ENCODE data around the gene SCUBE2. TPM values are rescaled to one million over a fixed set of nuclear protein-coding genes. Genes with fewer than 3 reads are reported as not detected.

The SCUBE2 gene
- total RNA-seq, 1 donor from 2014 or later, result 1.5 TPM

DNA sequence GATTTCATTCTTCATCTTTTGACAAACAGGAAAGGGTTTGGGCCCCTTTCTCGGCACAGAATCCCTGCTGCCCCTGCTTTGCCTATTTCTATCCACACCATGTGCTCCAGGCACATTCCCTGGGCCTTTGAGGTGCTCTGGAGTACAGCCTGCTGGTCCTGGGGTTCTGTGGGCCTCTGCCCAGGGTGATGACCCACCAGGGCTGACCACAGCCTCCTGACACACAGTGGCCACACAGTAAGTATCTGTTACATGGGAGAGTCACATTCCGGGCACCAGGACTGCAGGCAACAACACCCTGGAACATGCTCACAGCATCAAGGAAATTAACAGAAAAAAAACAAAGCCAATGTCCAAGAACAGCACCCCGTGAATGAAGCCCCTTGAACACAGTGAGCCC lies 39.1 kb downstream of the SCUBE2 start:
- H3K4me3 Mint-ChIP-seq (ENCODE audit: unreplicated experiment), result no peak overlapping the region
- no peaks in the 10 kb centered on the region for H3K36me3 Mint-ChIP-seq (ENCODE audit: low read depth, unreplicated experiment)
- H3K4me3 ChIP-seq (ENCODE audit: insufficient read depth, low read depth, low read length), result no peak overlapping the region
- no peak overlapping the region for H3K27ac Mint-ChIP-seq (ENCODE audit: unreplicated experiment)
- H3K27ac ChIP-seq (ENCODE audit: low read depth, low read length), result no peak overlapping the region
- TF ChIP-seq CTCF (IDR thresholded peaks at IDR 0.05; ENCODE audit: insufficient read depth, low read depth, low read length) (no peak), EZH2 (IDR thresholded peaks at IDR 0.05; ENCODE audit: insufficient read depth, low read length) (no peak)
- H3K4me1 Mint-ChIP-seq (ENCODE audit: low read depth, unreplicated experiment), result peaks cover 12% of the 10 kb centered on the region
- no peak for DNase-seq (ENCODE audit: low read depth)
- H2AFZ ChIP-seq (ENCODE audit: low read depth, low read length), result no peak overlapping the region
- FAIRE-seq, result no peak
- no peaks in the 10 kb centered on the region for H3K9me3 ChIP-seq (ENCODE audit: insufficient read depth, low read depth, low read length)
- peaks cover 4% of the 10 kb centered on the region for H3K4me1 ChIP-seq (ENCODE audit: insufficient read depth, low read length)
- no peaks in the 10 kb centered on the region for H3K79me2 ChIP-seq (ENCODE audit: insufficient read depth, low read length)
- H3K36me3 ChIP-seq (ENCODE audit: insufficient read depth, low read length), result no peaks in the 10 kb centered on the region
- H3K9ac ChIP-seq (ENCODE audit: low read length), result no peak overlapping the region
- no peaks in the 10 kb centered on the region for H3K27me3 Mint-ChIP-seq (ENCODE audit: low read depth, unreplicated experiment)
- H3K4me2 ChIP-seq (ENCODE audit: low read length), result no peak overlapping the region
- no peaks in the 10 kb centered on the region for H3K27me3 ChIP-seq (ENCODE audit: insufficient read depth, low read length)
- no peaks in the 10 kb centered on the region for H4K20me1 ChIP-seq (ENCODE audit: insufficient read depth, low read length)
- no peaks in the 10 kb centered on the region for H3K9me3 Mint-ChIP-seq (ENCODE audit: unreplicated experiment)

DNA sequence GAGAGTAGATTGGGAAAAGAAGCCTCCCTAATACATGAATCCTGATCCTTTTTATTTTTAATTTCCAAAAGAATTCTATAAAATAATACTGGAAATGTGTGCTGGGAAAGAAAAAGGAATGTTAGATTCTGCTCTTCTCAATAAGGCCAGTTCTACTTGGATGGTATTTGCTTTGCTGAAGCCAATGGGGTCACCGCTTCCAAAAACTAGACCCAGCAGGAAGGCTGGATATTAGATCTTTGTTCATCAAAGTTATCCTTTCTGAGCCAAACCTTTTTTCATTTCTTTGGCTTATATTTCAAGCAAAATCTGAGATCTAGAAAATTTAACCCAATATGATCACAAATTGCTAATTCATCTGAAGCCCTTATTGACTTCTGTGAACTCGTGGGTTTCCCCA lies 41.4 kb downstream of the SCUBE2 start:
- DNase-seq (ENCODE audit: low read depth) (no peak), FAIRE-seq (no peak)
- no peaks in the 10 kb centered on the region for H3K9me3 Mint-ChIP-seq (ENCODE audit: unreplicated experiment)
- H3K4me3 Mint-ChIP-seq (ENCODE audit: unreplicated experiment), result no peak overlapping the region
- H3K4me1 Mint-ChIP-seq (ENCODE audit: low read depth, unreplicated experiment), result peaks cover 12% of the 10 kb centered on the region
- Histone ChIP-seq H3K79me2 (ENCODE audit: insufficient read depth, low read length) (no peaks in the 10 kb centered on the region), H3K4me2 (ENCODE audit: low read length) (no peak overlapping the region), H3K9me3 (ENCODE audit: insufficient read depth, low read depth, low read length) (no peaks in the 10 kb centered on the region), H4K20me1 (ENCODE audit: insufficient read depth, low read length) (no peaks in the 10 kb centered on the region), H3K4me1 (ENCODE audit: insufficient read depth, low read length) (peaks cover 4% of the 10 kb centered on the region), H3K27me3 (ENCODE audit: insufficient read depth, low read length) (no peaks in the 10 kb centered on the region), H3K27ac (ENCODE audit: low read depth, low read length) (no peak overlapping the region), H3K4me3 (ENCODE audit: insufficient read depth, low read depth, low read length) (no peak overlapping the region), H3K36me3 (ENCODE audit: insufficient read depth, low read length) (no peaks in the 10 kb centered on the region), H3K9ac (ENCODE audit: low read length) (no peak overlapping the region), H2AFZ (ENCODE audit: low read depth, low read length) (no peak overlapping the region)
- peaks cover 3% of the 10 kb centered on the region for H3K27me3 Mint-ChIP-seq (ENCODE audit: low read depth, unreplicated experiment)
- no peak for TF ChIP-seq EZH2 (IDR thresholded peaks at IDR 0.05; ENCODE audit: insufficient read depth, low read length)
- TF ChIP-seq CTCF (IDR thresholded peaks at IDR 0.05; ENCODE audit: insufficient read depth, low read depth, low read length), result no peak
- H3K36me3 Mint-ChIP-seq (ENCODE audit: low read depth, unreplicated experiment), result no peaks in the 10 kb centered on the region
- H3K27ac Mint-ChIP-seq (ENCODE audit: unreplicated experiment), result no peak overlapping the region

DNA sequence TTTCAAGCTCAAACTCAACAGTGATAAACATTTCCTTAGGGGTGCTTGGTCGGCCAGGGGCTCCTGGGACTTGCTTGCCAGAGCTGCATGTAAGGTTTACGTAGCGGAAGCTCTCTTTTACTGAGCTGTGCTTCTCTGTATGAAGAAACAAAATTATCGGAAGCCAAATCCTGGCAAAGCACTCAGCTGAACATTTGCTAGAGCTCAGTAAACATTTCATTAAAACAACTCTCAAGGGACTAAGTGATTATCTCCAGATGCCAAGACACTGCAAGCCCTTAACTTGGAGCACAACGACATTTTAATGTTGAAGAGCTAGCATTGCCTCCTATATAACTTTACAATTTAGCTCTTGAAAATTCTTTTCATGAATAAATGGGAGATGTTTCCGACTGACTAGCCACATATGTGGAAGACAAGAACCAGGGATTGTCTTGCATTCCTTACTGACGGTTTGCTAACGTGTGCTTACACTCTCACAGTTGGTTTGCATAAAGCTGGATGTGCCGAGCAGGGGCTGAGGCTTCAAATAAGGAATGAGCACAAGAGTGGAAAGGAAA lies 43.4 kb downstream of the SCUBE2 start:
- DNase-seq (ENCODE audit: low read depth) (no peak), FAIRE-seq (no peak)
- Histone ChIP-seq H3K79me2 (ENCODE audit: insufficient read depth, low read length) (no peaks in the 10 kb centered on the region), H3K36me3 (ENCODE audit: insufficient read depth, low read length) (no peaks in the 10 kb centered on the region), H3K4me2 (ENCODE audit: low read length) (no peak overlapping the region), H3K9me3 (ENCODE audit: insufficient read depth, low read depth, low read length) (no peaks in the 10 kb centered on the region), H3K4me3 (ENCODE audit: insufficient read depth, low read depth, low read length) (no peak overlapping the region), H3K9ac (ENCODE audit: low read length) (no peak overlapping the region), H2AFZ (ENCODE audit: low read depth, low read length) (no peak overlapping the region), H3K27ac (ENCODE audit: low read depth, low read length) (no peak overlapping the region), H3K4me1 (ENCODE audit: insufficient read depth, low read length) (no peaks in the 10 kb centered on the region), H3K27me3 (ENCODE audit: insufficient read depth, low read length) (no peaks in the 10 kb centered on the region), H4K20me1 (ENCODE audit: insufficient read depth, low read length) (no peaks in the 10 kb centered on the region)
- Mint-ChIP-seq H3K27me3 (ENCODE audit: low read depth, unreplicated experiment) (peaks cover 3% of the 10 kb centered on the region), H3K4me3 (ENCODE audit: unreplicated experiment) (no peak overlapping the region), H3K36me3 (ENCODE audit: low read depth, unreplicated experiment) (no peaks in the 10 kb centered on the region), H3K4me1 (ENCODE audit: low read depth, unreplicated experiment) (peaks cover 5% of the 10 kb centered on the region), H3K9me3 (ENCODE audit: unreplicated experiment) (no peaks in the 10 kb centered on the region), H3K27ac (ENCODE audit: unreplicated experiment) (no peak overlapping the region)
- no peak for TF ChIP-seq EZH2 (IDR thresholded peaks at IDR 0.05; ENCODE audit: insufficient read depth, low read length)
- TF ChIP-seq CTCF (IDR thresholded peaks at IDR 0.05; ENCODE audit: insufficient read depth, low read depth, low read length), result no peak
